ENCODE results near the gene NANOS2.
A peak's percentile ranks its signal among the peaks of the same experiment; 100 is the strongest.
"Not testable (repeated sequence)": the region's sequence is repeated elsewhere in the genome, so short reads cannot be mapped to it uniquely, and the experiment has no call there.

Gene NANOS2

GRCh38 chr19:45895983-45896599 lies 18.5 kb downstream of the NANOS2 start:
- not testable (repeated sequence) for DNase-seq (ENCODE audit: low spot score)

GRCh38 chr19:45895519-45895972 lies 19.0 kb downstream of the NANOS2 start:
- DNase-seq (ENCODE audit: low spot score): no peak

DNA sequence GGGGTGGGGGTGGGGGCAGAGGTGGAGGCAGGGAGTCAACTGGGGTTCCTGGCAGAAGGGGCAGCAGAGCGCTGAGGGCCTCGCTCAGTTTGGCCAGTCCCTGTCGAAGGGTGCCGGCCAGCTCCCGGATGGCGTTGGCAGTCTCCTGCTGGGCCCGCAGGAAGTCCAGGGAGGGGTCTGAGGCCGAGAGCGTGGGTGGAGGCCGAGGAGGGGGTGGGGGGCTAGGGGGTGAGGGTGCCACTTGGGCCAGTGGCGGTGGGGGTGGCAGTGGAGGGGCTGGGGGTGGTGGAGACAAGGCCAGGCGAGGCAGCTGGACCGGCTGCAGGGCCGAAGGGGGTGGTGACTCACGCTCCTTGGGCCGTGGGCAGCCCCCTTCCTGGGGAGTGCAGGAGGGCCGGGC lies 23.7 kb downstream of the NANOS2 start:
- DNase-seq (ENCODE audit: low spot score): no peak

DNA sequence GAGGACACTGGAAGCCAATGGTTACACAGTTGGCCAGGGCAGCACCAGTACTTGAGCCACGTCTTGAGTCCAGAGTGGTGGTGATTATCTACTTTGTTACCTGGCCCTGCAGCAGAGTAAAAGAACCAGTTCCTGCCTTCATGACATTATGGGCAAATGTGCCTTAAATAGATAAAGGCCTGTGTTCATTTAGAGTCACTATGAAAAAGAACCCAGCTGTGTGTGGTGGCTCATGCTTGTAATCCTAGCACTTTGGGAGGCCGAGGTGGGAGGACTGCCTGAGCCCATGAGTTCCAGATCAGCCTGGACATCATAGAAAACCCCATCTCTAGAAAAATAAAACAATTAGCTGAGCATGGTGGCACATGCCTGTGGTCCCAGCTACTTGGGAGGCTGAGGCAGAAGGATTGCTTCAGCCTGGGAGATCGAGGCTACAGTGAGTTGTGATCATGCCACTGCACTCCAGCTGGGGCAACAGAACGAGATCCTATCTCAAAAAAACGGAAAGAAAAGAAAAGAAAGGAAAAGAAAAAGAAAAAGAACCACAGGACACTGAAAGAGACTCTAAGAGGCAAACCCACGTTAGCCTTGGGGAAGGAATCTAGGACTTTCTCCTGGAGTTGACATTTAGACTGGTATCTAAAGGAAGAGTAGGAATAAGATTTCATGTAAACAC lies 25.2 kb downstream of the NANOS2 start:
- no peak for DNase-seq (ENCODE audit: low spot score)

- no peak for DNase-seq (ENCODE audit: low spot score)
Measured at GRCh38 chr19:45887200-45887710, 27.3 kb downstream of the NANOS2 start.

DNA sequence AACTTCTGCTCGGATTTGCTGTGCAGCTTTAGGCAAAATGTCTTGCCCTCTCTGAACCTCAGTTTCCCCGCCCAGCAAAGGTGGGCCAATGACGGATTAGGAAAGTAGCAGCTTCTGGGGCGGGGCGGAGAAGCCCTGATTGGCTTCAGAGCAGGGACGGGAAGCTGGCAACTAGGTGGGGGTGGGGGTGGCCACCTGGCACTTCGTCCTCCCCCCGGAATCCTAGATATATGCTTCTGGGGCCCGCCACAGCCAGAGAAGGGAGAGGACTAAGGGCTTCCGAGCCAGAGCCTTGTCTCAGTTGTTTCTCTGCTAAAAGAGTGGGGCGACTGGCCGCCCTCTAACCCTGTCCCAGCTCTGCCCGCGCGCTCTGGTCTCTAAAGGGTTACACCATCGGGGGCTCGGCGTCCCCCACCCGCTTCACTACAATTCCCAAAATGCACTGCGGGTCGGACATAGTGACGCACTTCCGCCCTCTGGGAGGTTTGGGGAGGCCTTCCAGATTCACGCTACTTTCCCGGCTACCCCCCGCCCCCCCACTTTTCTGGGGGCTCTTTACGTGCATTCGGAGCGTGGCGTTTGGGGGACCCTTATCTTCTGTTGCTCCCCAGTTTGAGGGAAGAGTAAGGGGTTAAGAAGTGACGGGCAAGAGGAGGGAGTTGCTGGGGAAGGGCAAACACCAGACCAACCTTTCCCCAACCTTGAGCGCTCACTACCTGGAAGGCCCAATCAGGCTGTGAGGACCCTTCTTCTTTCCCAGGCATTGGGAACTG lies 28.0 kb downstream of the NANOS2 start:
- peak; percentile 97 for DNase-seq (ENCODE audit: low spot score)

DNA sequence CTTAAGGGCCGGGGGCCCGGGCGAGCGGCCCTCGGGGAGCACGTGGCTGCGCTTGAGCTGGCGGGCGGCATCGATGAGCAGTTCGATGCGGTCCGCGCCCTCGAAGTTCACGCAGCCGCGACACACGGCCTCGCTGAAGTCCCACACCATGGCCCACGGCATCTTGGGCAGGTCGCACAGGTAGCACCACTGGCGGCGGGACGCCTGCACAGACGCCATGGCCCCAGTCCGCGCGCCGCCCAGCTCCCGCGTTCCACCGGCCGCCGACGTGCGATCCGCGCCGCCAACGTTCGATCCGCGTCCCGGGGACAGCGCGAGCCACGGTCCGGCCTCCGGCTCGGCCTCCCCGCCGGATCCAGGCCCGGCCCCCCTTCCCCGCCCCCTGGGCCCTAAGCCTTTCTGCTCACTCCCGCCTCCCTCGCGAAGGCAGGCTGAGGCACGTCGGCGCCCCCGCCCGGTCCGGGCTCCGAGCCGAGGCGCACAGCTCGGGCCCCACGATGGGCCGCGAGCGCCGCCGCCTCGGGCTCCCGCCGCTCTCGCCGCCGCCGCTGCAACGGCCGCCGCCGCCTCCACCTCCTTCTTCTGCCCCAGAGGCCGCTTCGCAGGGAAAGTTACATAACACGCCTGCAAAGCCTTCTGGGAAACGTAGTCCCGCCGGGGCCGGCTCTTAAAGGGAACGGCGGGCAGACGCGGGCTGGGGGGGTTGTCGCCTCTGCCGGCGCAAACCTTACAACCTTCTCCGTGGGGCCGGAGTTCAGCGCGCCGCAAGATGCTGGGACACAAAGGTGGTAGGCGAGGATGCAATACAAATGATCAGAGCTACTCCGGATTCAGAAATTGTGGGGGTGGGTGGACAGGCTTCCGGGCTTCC lies 28.8 kb downstream of the NANOS2 start, which contains the start of gene IRF2BP1:
IRF2BP1 (minus strand) TSS at position 586 of the 871 bp plus-strand sequence; CDS start at position 219, 367 bp downstream.
- DNase-seq (ENCODE audit: low spot score): peak; percentile 96

DNA sequence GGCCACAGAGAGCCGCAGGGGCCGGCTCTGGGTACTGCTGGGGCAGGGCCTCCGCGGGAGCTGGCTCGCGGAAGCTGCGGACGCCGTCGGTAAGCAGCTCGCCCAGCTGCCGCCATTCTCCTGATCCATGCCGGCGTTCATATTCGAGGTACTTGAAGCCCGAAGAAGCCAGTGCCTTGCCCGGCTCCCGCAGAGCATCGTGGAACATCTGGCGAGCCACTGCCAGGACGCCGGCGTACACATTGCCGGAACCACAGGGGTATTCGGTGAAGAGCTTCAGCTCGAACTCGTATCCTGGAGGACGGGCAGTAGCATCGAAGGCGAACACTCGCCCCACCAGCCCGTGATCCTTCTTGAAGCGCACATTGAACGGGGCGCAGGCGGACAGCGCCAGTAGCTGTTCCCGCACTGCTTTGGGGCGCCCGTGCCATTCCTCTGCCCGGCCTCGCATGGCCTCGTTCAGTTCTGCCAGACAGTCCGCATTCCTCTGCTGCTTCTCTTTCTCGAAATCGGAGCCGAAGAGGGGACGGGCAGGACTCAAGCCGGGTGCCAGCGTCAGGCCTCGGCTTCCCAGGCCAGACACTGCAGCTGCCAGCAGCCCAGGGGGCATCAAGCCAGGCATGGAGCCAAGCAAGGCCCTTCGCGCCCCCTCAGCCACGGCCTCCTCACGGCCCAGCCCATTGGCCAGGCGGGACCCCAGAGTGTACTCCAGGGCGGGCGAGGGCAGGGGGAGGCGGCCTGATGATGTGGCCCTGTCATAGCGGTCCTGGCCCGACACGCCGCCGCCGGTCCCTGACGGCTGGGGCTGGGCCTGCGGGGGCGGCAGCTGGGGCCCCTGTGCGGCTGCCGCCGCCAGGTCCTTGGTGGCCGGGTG lies 29.7 kb downstream of the NANOS2 start:
- no peak for DNase-seq (ENCODE audit: low spot score)

DNA sequence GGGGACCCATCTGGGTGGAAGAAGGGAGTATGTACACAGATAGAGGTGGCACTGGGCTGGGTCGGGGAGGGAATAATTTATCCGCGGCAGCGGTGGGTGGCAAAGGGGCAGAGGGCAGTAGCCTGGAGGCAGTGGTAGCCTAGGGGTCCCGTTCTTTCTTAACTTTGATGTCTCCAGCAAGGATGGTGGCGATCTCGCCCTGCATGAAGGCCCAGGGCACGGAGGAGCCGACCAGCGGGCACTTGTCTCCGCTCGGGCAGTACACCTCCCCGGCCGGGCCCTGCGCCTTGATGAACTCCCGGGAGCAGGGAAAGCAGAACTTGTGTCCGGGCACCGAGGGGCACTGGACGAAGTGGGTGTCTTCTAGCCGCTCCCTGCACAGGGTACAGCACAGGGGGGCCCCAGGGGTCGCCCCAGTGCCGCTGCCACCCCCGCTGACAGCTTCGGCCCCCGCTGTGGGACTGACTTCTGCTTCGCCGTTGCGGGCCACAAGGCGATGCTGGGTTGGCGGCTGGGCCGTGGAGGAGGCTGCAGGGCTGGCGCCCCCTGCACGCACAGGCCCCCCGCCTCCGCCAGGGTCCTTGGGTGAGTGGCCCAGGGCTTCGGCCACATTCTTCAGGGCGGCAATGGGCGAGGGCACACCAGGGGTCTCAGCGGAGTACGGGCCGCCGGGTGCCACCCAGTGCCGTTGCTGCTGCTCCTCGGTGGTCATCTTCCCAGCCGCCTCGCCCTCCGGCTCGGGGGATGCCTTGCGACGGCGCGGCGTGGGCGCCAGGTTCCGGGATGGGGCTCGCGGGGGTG lies 30.5 kb downstream of the NANOS2 start:
- DNase-seq (ENCODE audit: low spot score): no peak

GRCh38 chr19:45883586-45883880 lies 31.0 kb downstream of the NANOS2 start:
- DNase-seq (ENCODE audit: low spot score): no peak

DNA sequence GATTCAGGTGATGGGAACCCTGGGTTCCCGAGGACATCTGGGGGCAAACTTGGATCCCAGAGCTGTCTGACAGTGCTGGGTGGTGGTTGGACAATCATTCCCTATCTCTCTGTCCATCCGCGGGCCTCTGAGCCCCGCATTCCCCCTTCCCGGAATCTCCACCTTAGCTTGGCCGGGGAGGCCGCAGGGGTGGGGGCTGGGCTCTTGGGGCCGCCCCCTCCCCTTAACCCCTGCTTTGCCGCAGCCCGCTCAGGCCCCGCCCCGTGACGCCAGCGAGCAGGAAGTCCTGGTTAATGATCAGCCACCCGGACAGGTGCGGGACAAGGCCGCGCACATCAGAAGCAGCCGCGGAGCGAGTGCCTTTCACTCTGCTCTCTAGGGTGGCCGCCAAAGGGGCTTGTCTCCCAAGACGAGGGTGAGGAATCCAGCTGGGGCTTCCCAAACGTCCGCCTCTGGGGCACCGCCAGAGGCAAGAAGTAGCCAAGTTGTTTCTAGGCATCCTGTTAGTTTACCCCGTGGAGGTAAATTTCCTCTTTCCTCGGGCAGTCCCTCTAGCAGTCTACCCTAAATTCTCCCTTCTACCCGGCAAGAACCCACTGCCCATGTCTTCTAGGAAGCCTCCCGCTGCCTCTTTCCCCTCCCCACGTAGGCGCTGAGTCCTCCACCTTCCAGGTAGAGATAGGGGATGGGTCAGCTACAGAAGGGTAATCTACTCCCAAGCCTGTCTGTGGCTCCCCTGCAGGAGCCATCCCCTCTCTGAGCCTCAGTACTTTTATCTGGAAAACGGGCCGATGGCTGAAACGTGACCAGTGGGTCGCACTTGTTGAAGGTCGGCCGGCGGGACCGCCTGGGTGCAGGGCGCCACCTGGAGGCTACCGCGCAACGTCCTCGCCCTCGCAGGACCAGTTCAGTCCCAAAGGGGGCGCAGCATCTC lies 31.7 kb downstream of the NANOS2 start:
- DNase-seq (ENCODE audit: low spot score): peak; percentile 94

- no peak for DNase-seq (ENCODE audit: low spot score)
Measured at GRCh38 chr19:45881909-45882528, 32.6 kb downstream of the NANOS2 start.

DNA sequence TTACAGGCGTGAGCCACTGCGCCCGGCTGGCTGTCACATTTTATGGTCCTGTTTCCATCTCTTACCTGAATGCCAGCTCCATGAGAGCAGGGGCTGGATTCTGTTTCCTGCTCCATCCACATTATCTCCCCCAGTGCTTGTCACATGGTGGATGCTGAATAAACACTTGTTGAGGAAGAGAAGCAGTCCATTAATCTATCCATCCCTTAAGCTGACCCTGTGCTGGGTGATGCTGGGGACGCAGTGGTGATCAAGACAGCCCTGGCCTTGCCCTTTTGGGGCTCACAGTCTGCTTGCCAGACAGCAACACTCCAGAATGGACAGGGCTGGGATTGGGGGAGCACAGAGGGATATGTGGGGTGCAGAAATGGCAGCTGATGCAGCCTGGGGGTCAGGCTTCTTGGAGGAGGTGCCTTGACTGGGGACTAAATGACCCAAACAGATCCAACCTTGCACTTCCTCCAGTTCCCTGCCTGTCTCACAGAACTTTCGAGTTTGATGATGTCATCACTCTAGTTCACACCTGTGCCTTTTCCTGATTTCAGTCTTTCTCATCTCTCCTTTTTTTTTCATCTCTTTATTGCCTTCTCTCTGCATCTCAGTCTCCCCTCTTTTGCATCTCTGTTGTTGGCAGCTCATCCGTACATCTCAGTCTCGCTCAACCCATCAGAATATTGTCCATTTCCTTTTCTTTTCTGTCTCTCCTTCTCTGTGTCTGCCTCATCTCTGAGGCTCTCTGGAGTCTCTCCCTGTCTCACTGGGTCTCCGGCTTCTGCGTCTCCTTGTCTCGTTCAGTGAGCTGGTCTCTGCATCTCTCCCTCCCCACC lies 33.3 kb downstream of the NANOS2 start:
- no peak for DNase-seq (ENCODE audit: low spot score)

- no peak for DNase-seq (ENCODE audit: low spot score)
Measured at GRCh38 chr19:45879971-45880370, 34.6 kb downstream of the NANOS2 start.

GRCh38 chr19:45879055-45879454 lies 35.5 kb downstream of the NANOS2 start:
- DNase-seq (ENCODE audit: low spot score): no peak

DNA sequence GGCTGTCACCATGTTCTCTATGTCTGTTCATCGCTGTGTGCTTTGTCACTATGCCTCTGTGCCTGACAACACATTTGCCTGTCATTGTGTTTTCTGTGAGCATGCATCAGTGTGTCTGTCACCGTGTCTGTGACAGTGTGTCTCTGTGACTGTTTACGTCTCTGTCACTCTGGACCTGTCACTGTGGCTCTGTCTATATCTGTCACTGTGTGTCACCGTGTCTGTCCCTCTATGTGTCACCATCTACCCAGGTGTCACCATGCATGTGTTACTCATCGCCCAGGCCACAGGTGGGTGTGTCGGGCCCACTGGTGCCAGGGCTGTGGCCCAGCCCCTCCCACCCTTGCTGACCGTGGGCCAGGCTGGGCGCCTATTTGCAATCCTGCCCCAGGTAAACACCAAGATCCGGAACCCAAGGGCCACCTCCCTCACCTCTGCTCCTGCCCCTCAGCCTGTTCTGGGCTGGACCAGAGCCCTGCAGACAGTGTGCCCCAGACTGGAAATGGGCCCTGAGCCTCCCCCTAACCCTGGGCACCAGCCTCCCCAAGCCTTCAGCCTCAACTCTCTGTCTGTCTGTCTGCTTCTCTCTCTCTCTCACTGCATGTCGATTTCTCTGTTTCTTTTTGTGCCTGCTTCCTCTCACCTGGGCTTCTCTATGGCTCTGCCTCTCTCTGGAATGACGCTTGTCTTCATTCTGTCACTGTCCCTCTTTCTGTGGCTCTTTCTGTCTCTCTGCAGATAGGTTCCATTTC lies 36.4 kb downstream of the NANOS2 start:
- DNase-seq (ENCODE audit: low spot score): no peak
